Parathyroid adenoma (tissue), 2 donors: ENCODE results near the gene DCXR.

Experiments used
- H2AFZ ChIP-seq: fragments of 300-600 bp; sonication (generic); one replicate; pipeline ENCODE4 v1.7.0; 2017; ENCODE audit warnings: antibody characterized with exemption, mild to moderate bottlenecking
- H3K27ac ChIP-seq: fragments of 300-600 bp; sonication (generic); one replicate; pipeline ENCODE4 v1.7.0; 2017
- H3K27me3 ChIP-seq: fragments of 300-600 bp; sonication (generic); one replicate; pipeline ENCODE4 v1.7.0; 2017; ENCODE audit warnings: low read length; ENCODE audit not compliant: control insufficient read depth, insufficient read depth
- H3K36me3 ChIP-seq: fragments of 300-600 bp; sonication (generic); one replicate; pipeline ENCODE4 v1.7.0; 2017; ENCODE audit warnings: low read length; ENCODE audit not compliant: control insufficient read depth, insufficient read depth
- H3K4me1 ChIP-seq: fragments of 300-600 bp; sonication (generic); one replicate; pipeline ENCODE4 v1.7.0; 2017; ENCODE audit warnings: control low read depth
- H3K4me2 ChIP-seq: fragments of 300-600 bp; sonication (generic); one replicate; pipeline ENCODE4 v1.7.0; 2017; ENCODE audit warnings: low read length
- H3K4me3 ChIP-seq: fragments of 300-600 bp; sonication (generic); one replicate; pipeline ENCODE4 v1.7.0; 2017; ENCODE audit warnings: low read depth, low read length
- H3K79me2 ChIP-seq: fragments of 300-600 bp; sonication (generic); one replicate; pipeline ENCODE4 v1.7.0; 2017; ENCODE audit warnings: control low read depth
- H3K9ac ChIP-seq: fragments of 300-600 bp; sonication (generic); one replicate; pipeline ENCODE4 v1.7.0; 2017; ENCODE audit warnings: mild to moderate bottlenecking
- H3K9me3 ChIP-seq: fragments of 300-600 bp; sonication (generic); one replicate; pipeline ENCODE4 v1.7.0; 2017; ENCODE audit warnings: low read length; ENCODE audit not compliant: control insufficient read depth
- CTCF ChIP-seq: fragments of 300-600 bp; sonication (generic); IDR thresholded peaks from one replicate; pipeline ENCODE4 v1.7.0; 2017; ENCODE audit warnings: antibody characterized with exemption, mild to moderate bottlenecking
- donor health status: primary hyperparathyroidism.

Gene DCXR

DNA sequence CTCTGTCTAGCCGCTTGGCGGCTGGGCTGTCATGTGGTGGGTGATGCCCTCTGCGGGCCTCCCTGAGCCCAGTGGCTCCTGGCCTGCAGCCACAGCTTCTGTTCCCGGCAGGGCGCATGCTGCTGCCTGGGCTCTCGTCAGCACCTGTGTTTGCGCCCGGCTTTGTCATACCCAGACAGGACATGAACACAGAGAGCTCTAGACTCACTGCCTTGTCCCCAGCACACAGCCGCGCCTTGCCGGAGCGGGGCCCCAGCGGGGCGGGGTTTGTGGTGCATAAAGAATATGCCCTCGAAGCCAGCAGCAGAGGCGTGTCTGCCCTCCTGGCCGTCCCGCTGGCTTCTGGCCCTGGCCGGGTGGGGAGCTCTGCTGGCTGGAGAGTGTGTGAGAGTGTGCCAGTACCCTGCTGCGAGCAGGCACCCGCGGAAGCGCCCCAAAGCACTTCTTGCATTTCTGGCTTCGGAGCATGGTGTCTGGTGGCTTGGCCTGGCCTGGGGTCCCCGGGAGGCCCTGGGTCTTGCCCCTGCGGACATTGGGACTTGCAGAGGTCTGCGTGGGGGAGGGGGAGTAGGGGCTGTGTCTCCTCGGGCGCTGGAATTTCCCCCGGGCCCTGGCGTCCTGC is 45.7 kb downstream of the DCXR start:
- Histone ChIP-seq H3K4me3 (no peak overlapping the region), H3K4me1 (peaks cover 23% of the 10 kb centered on the region), H3K9me3 (no peaks in the 10 kb centered on the region), H3K9ac (no peak overlapping the region), H3K36me3 (no peaks in the 10 kb centered on the region), H2AFZ (peak overlapping the region; percentile 50), H3K4me2 (peak overlapping the region; percentile 58), H3K27me3 (no peaks in the 10 kb centered on the region), H3K79me2 (peaks cover 28% of the 10 kb centered on the region), H3K27ac (peak overlapping the region; percentile 58)
- TF ChIP-seq CTCF = peak; percentile 24

DNA sequence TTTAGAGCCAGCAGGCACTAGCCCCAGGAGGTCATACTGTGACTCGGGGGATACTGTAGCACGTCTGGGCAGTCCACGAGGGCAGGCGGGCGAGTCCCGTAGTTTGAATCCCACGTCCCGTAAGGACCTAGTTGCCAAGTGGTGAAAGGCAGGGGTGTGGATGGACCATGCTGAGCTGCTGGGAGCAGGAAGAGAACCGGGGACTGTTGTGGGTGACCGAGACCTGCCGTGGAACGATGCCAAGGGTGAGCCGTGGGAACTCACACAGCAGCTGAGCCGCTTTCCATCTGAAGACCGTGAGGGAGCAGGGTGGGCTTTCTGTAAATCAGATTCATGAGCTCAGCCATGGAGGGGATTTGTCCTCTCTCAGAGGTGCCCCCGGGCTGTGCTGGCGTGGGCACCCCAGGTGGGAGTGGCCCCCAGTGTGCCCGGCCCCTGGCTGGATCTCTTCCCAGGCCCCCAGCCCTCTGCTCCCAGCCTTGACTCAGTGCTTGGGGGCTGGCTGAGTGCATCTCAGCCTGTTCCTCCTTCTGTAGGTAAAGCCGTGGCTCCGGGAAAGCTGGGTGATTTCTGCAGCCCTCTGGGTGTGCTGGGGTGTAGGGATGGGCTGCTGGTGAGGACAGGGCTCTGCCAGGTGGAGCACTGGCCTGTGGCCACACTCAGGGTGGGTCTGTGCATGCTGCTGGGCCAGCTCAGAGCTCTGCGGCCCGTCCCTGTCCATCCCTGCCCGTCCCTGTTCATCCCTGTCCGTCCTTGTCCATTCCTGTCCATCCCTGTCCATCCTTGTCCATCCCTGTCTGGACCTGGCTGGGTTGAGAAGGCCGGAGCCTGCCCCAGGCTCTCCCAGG is 46.4 kb downstream of the DCXR start:
- Histone ChIP-seq H3K4me2 (peak overlapping the region; percentile 58), H3K9me3 (no peaks in the 10 kb centered on the region), H3K4me1 (peaks cover 23% of the 10 kb centered on the region), H2AFZ (peak overlapping the region; percentile 50), H3K9ac (peak overlapping the region; percentile 21), H3K4me3 (no peak overlapping the region), H3K27me3 (no peaks in the 10 kb centered on the region), H3K79me2 (peaks cover 31% of the 10 kb centered on the region), H3K36me3 (no peaks in the 10 kb centered on the region), H3K27ac (peak overlapping the region; percentile 58)
- no peak for TF ChIP-seq CTCF

DNA sequence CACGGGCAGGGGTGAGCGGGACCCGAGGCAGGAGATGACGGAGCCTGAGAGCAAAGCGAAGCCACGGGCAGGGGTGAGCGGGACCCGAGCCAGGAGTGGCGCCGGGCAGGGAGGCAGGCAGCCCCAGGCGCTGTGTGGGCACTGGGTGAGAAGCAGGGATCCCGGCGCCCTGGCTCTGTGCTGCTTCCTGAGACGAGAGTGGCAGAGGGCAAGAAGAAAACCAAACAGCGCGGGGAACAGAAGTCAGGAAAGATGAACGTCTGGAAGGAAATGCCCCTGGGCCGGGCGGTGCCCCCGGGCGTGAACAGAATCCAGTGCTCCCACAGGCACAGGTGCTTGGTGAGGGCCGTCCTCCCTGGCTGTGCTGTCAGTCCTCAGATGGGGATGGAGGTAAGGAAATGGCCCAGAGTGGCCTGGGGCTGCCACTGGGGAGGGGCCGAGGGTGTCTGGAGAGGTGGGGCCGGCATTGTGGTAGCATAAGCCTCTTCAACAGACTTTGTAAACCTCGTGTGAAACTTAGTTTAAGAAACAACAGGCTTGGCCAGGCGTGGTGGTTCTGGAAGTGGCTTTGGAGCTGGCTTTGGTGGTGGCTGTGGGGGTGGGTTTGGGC is 50.2 kb downstream of the DCXR start:
- no peak overlapping the region for H3K4me3 ChIP-seq
- no peak overlapping the region for H3K27ac ChIP-seq
- no peak for TF ChIP-seq CTCF
- no peak overlapping the region for H2AFZ ChIP-seq
- no peak overlapping the region for H3K9ac ChIP-seq
- no peaks in the 10 kb centered on the region for H3K27me3 ChIP-seq
- H3K4me1 ChIP-seq = peaks cover 12% of the 10 kb centered on the region
- H3K4me2 ChIP-seq = no peak overlapping the region
- H3K79me2 ChIP-seq = peaks cover 22% of the 10 kb centered on the region
- no peaks in the 10 kb centered on the region for H3K36me3 ChIP-seq
- no peaks in the 10 kb centered on the region for H3K9me3 ChIP-seq

- no peak overlapping the region for H3K4me2 ChIP-seq
- H3K36me3 ChIP-seq = no peaks in the 10 kb centered on the region
- H3K9me3 ChIP-seq = no peaks in the 10 kb centered on the region
- no peaks in the 10 kb centered on the region for H3K27me3 ChIP-seq
- peaks cover 22% of the 10 kb centered on the region for H3K79me2 ChIP-seq
- H3K27ac ChIP-seq = no peak overlapping the region
- peaks cover 7% of the 10 kb centered on the region for H3K4me1 ChIP-seq
- TF ChIP-seq CTCF = no peak
- no peak overlapping the region for H2AFZ ChIP-seq
- no peak overlapping the region for H3K4me3 ChIP-seq
- no peak overlapping the region for H3K9ac ChIP-seq
Observed at GRCh38 chr17:81986606-81987005, 50.9 kb downstream of the DCXR start.
